Stimulated activated CD8-positive, alpha-beta memory T cell treated with anti-CD3 and anti-CD28 coated beads, Interleukin-12 subunit alpha, Interleukin-12 subunit beta, amount 100 ng/mL, for 1 hour (primary cell): ENCODE data around the gene IVD.

Experiments
- DNase-seq: peaks from one replicate; pipeline ENCODE4 v3.0.0-alpha.2; 2020; ENCODE audit warnings: low read depth

Gene IVD

GRCh38 chr15:40459391-40460015, 53.9 kb downstream of the IVD start:
- no peak for DNase-seq

- DNase-seq: no peak
Observed at GRCh38 chr15:40460404-40460803, 54.8 kb downstream of the IVD start.

GRCh38 chr15:40461958-40462357, 56.4 kb downstream of the IVD start:
- DNase-seq: no peak

- no peak for DNase-seq
Observed at GRCh38 chr15:40463279-40463678, 57.7 kb downstream of the IVD start.

GRCh38 chr15:40463886-40464545, 58.4 kb downstream of the IVD start:
- DNase-seq: no peak

- no peak for DNase-seq
Observed at GRCh38 chr15:40464595-40465185, 59.1 kb downstream of the IVD start.

- DNase-seq: no peak
Observed at GRCh38 chr15:40465939-40466338, 60.3 kb downstream of the IVD start.

- DNase-seq: no peak
Observed at GRCh38 chr15:40466426-40467260, 61.0 kb downstream of the IVD start.

- DNase-seq: no peak
Observed at GRCh38 chr15:40467261-40467615, 61.6 kb downstream of the IVD start.

GRCh38 chr15:40468898-40469331, 63.3 kb downstream of the IVD start:
- DNase-seq: no peak

GRCh38 chr15:40469776-40470390, 64.3 kb downstream of the IVD start:
- no peak for DNase-seq

- DNase-seq: peak; percentile 33
Observed at GRCh38 chr15:40470423-40471104, 65.0 kb downstream of the IVD start, which contains the start of gene CHST14. CHST14 (plus strand) TSS chr15:40470984; CDS start chr15:40471214, 230 bp downstream.
